ENCODE data around the gene STARD4. TPM values are rescaled to one million over a fixed set of nuclear protein-coding genes. Genes with fewer than 3 reads are reported as not detected.

The STARD4 gene
- total and polyA plus RNA-seq, 4 donors: 10.1 to 61.2 (median 34.1) TPM

DNA sequence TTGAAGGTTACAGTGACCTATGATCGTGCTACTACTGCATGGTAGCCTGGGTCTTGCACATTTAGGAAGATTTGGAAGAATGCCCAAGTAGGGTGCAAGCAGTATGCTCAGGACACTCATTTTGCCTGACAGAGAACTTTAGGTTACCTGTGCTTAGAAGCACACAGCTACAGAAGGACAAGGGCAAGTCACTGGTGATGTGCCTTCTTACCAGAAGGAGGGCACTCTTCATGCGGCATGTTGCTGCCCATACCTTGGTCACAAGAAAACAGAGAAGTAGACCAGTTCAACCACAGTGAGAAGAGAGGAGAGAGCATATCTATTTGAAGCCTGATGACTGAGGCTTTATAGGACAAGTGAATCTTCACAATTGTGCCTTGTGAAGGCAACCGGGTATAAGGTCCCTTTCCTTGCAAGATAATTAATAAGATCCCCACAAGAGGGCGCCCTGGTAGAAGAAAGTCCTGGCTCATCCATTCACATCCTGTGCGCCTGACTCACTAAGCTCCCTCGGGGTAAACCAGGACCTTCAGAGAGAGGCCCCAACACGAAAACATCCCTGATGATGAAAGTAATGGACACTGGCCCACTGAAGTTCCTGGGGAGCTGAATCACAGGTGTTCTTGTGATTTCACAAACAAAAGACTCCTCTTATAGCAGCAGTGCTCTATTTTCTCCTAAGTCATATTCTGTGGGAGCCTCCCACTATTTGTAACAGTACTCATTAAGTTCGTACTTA is 38.1 kb upstream of the STARD4 start:
- Histone ChIP-seq H3K9ac (ENCODE audit: low read depth in 1 of 2, low read length in 2 of 2) (no peak overlapping the region), H3K27ac (ENCODE audit: low read depth in 1 of 2, low read length in 2 of 2) (peak overlapping the region in 1 of 2 donors; percentile 1), H3K9me3 (ENCODE audit: control insufficient read depth in 4 of 4, low read length in 3 of 4) (no peaks in the 10 kb centered on the region), H3K4me1 (ENCODE audit: control insufficient read depth in 4 of 4, insufficient read depth in 4 of 4, low read length in 3 of 4) (peaks cover 0 to 13% (median 7%) of the 10 kb centered on the region in 4 donors), H3K4me3 (ENCODE audit: low read depth in 1 of 3, low read length in 3 of 3) (no peak overlapping the region), H3K27me3 (ENCODE audit: control insufficient read depth in 4 of 4, insufficient read depth in 4 of 4, low read length in 3 of 4) (no peaks in the 10 kb centered on the region), H3K36me3 (ENCODE audit: control insufficient read depth in 4 of 4, insufficient read depth in 3 of 4, low read depth in 1 of 4, low read length in 3 of 4) (no peaks in the 10 kb centered on the region)
- peak; percentile 70 for DNase-seq (ENCODE audit: low spot score)
- WGBS: 33% methylated on average over 8 of the region's 8 CpGs
- TF ChIP-seq FOXA1 (IDR thresholded peaks at IDR 0.05) (no peak), RAD21 (IDR thresholded peaks at IDR 0.05) (peak; percentile 93), JUND (IDR thresholded peaks at IDR 0.05) (peak in 1 of 2 donors; percentile 11), HNF4A (conservative IDR thresholded peaks at IDR 0.05) (peak in 1 of 2 donors; percentile 43)
- TF ChIP-seq, protein P1, sequence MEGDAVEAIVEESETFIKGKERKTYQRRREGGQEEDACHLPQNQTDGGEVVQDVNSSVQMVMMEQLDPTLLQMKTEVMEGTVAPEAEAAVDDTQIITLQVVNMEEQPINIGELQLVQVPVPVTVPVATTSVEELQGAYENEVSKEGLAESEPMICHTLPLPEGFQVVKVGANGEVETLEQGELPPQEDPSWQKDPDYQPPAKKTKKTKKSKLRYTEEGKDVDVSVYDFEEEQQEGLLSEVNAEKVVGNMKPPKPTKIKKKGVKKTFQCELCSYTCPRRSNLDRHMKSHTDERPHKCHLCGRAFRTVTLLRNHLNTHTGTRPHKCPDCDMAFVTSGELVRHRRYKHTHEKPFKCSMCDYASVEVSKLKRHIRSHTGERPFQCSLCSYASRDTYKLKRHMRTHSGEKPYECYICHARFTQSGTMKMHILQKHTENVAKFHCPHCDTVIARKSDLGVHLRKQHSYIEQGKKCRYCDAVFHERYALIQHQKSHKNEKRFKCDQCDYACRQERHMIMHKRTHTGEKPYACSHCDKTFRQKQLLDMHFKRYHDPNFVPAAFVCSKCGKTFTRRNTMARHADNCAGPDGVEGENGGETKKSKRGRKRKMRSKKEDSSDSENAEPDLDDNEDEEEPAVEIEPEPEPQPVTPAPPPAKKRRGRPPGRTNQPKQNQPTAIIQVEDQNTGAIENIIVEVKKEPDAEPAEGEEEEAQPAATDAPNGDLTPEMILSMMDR (IDR thresholded peaks at IDR 0.05; ENCODE audit: low read depth, low read length, missing input control): peak; percentile 59

DNA sequence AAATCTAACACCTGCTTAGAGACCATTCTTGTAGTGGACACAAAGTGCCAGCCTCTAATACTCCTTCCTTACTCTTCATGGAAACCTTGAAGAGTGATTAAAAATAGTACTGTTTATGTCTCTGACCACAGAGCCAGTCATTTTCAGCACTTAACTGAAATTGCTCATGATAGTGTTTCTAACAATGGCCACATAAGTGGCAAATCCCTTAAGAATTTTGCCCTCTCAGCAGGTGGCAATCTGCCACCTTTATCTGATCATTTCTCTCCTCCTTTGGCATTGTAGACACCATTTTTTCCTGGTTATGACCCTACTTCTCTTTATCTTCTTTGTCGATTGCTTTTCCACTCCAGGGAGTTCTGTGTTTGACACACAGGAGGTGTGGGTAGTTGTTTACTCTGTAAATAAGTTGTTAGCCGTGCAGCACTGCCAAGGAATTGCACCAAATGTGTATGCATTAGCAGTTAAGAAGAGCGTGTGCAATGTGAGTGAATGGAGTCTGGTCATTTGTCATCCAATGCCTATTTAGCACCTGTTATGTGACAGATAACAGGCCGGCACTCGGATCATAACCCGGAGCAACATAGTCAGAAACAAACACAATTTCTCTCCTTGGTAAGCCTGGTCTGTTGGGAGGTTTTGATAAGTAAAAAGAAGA is 36.8 kb upstream of the STARD4 start:
- H3K4me3 ChIP-seq (ENCODE audit: low read depth in 1 of 3, low read length in 3 of 3): no peak overlapping the region
- DNase-seq (ENCODE audit: low spot score): no peak
- TF ChIP-seq, protein P2, sequence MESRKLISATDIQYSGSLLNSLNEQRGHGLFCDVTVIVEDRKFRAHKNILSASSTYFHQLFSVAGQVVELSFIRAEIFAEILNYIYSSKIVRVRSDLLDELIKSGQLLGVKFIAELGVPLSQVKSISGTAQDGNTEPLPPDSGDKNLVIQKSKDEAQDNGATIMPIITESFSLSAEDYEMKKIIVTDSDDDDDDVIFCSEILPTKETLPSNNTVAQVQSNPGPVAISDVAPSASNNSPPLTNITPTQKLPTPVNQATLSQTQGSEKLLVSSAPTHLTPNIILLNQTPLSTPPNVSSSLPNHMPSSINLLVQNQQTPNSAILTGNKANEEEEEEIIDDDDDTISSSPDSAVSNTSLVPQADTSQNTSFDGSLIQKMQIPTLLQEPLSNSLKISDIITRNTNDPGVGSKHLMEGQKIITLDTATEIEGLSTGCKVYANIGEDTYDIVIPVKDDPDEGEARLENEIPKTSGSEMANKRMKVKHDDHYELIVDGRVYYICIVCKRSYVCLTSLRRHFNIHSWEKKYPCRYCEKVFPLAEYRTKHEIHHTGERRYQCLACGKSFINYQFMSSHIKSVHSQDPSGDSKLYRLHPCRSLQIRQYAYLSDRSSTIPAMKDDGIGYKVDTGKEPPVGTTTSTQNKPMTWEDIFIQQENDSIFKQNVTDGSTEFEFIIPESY (IDR thresholded peaks at IDR 0.05): no peak
- TF ChIP-seq EGR1 (IDR thresholded peaks at IDR 0.05; ENCODE audit: low read depth in 2 of 2) (no peak), HNF4A (conservative IDR thresholded peaks at IDR 0.05) (peak in 1 of 2 donors; percentile 8), FOXA1 (IDR thresholded peaks at IDR 0.05) (peak; percentile 63), HNF4G (IDR thresholded peaks at IDR 0.05) (no peak), JUND (IDR thresholded peaks at IDR 0.05) (no peak), GABPA (IDR thresholded peaks at IDR 0.05 in 1 of 2, conservative IDR thresholded peaks at IDR 0.05 in 1 of 2) (no peak), RXRA (IDR thresholded peaks at IDR 0.05) (peak; percentile 9 to 33), RAD21 (IDR thresholded peaks at IDR 0.05) (peak in 1 of 2 donors; percentile 28), NR2F2 (IDR thresholded peaks at IDR 0.05) (no peak), FOXA2 (IDR thresholded peaks at IDR 0.05) (peak; percentile 68), TAF1 (conservative IDR thresholded peaks at IDR 0.05) (no peak)
- TF ChIP-seq, protein P3, sequence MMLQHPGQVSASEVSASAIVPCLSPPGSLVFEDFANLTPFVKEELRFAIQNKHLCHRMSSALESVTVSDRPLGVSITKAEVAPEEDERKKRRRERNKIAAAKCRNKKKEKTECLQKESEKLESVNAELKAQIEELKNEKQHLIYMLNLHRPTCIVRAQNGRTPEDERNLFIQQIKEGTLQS (IDR thresholded peaks at IDR 0.05): no peak
- TF ChIP-seq, protein P1 (IDR thresholded peaks at IDR 0.05; ENCODE audit: low read depth, low read length, missing input control): no peak
- TF ChIP-seq, protein P4, sequence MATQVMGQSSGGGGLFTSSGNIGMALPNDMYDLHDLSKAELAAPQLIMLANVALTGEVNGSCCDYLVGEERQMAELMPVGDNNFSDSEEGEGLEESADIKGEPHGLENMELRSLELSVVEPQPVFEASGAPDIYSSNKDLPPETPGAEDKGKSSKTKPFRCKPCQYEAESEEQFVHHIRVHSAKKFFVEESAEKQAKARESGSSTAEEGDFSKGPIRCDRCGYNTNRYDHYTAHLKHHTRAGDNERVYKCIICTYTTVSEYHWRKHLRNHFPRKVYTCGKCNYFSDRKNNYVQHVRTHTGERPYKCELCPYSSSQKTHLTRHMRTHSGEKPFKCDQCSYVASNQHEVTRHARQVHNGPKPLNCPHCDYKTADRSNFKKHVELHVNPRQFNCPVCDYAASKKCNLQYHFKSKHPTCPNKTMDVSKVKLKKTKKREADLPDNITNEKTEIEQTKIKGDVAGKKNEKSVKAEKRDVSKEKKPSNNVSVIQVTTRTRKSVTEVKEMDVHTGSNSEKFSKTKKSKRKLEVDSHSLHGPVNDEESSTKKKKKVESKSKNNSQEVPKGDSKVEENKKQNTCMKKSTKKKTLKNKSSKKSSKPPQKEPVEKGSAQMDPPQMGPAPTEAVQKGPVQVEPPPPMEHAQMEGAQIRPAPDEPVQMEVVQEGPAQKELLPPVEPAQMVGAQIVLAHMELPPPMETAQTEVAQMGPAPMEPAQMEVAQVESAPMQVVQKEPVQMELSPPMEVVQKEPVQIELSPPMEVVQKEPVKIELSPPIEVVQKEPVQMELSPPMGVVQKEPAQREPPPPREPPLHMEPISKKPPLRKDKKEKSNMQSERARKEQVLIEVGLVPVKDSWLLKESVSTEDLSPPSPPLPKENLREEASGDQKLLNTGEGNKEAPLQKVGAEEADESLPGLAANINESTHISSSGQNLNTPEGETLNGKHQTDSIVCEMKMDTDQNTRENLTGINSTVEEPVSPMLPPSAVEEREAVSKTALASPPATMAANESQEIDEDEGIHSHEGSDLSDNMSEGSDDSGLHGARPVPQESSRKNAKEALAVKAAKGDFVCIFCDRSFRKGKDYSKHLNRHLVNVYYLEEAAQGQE (IDR thresholded peaks at IDR 0.05): no peak
- TF ChIP-seq, protein P5, sequence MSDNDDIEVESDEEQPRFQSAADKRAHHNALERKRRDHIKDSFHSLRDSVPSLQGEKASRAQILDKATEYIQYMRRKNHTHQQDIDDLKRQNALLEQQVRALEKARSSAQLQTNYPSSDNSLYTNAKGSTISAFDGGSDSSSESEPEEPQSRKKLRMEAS (IDR thresholded peaks at IDR 0.05): no peak
- no peak overlapping the region for H3K27ac ChIP-seq (ENCODE audit: low read depth in 1 of 2, low read length in 2 of 2)
- 36% methylated on average over 6 of the region's 6 CpGs for WGBS
- H3K4me1 ChIP-seq (ENCODE audit: control insufficient read depth in 4 of 4, insufficient read depth in 4 of 4, low read length in 3 of 4): peaks cover 0 to 13% (median 7%) of the 10 kb centered on the region in 4 donors
- H3K27me3 ChIP-seq (ENCODE audit: control insufficient read depth in 4 of 4, insufficient read depth in 4 of 4, low read length in 3 of 4): no peaks in the 10 kb centered on the region
- H3K9ac ChIP-seq (ENCODE audit: low read depth in 1 of 2, low read length in 2 of 2): no peak overlapping the region
- H3K36me3 ChIP-seq (ENCODE audit: control insufficient read depth in 4 of 4, insufficient read depth in 3 of 4, low read depth in 1 of 4, low read length in 3 of 4): no peaks in the 10 kb centered on the region
- no peaks in the 10 kb centered on the region for H3K9me3 ChIP-seq (ENCODE audit: control insufficient read depth in 4 of 4, low read length in 3 of 4)

Measured in liver (tissue), 9 donors.